NCI-H1694 (cell line): Measurements from ENCODE around the gene RHOBTB1.
A peak's percentile ranks its signal among the peaks of the same experiment; 100 is the strongest.

Source experiments
- DNase-seq: peaks from one replicate; lab custom pipeline; 2025; lab: John Stamatoyannopoulos, UW

Gene RHOBTB1

GRCh38 chr10:60964257-60965235, 20.6 kb upstream of the RHOBTB1 start:
- peak; percentile 69 for DNase-seq

- DNase-seq = no peak
Observed at GRCh38 chr10:60963441-60964256, 19.7 kb upstream of the RHOBTB1 start.

- DNase-seq = no peak
Observed at GRCh38 chr10:60962946-60963345, 19.0 kb upstream of the RHOBTB1 start.

GRCh38 chr10:60960913-60961312, 16.9 kb upstream of the RHOBTB1 start:
- no peak for DNase-seq

GRCh38 chr10:60960031-60960430, 16.0 kb upstream of the RHOBTB1 start:
- no peak for DNase-seq

- no peak for DNase-seq
Observed at GRCh38 chr10:60958892-60959601, 15.1 kb upstream of the RHOBTB1 start.

GRCh38 chr10:60957667-60958221, 13.8 kb upstream of the RHOBTB1 start:
- no peak for DNase-seq

- DNase-seq = no peak
Observed at GRCh38 chr10:60955957-60956425, 12.0 kb upstream of the RHOBTB1 start.

- no peak for DNase-seq
Observed at GRCh38 chr10:60955316-60955715, 11.3 kb upstream of the RHOBTB1 start.

GRCh38 chr10:60954035-60954434, 10.1 kb upstream of the RHOBTB1 start:
- no peak for DNase-seq

GRCh38 chr10:60953420-60953819, 9.4 kb upstream of the RHOBTB1 start:
- no peak for DNase-seq

GRCh38 chr10:60952846-60953220, 8.8 kb upstream of the RHOBTB1 start:
- DNase-seq = no peak

GRCh38 chr10:60952067-60952845, 8.3 kb upstream of the RHOBTB1 start:
- no peak for DNase-seq

GRCh38 chr10:60951272-60951724, 7.3 kb upstream of the RHOBTB1 start:
- no peak for DNase-seq

- DNase-seq = no peak
Observed at GRCh38 chr10:60950300-60950699, 6.3 kb upstream of the RHOBTB1 start.

- no peak for DNase-seq
Observed at GRCh38 chr10:60948851-60949250, 4.9 kb upstream of the RHOBTB1 start.

- no peak for DNase-seq
Observed at GRCh38 chr10:60944910-60945297, 919 bp upstream of the RHOBTB1 start.

GRCh38 chr10:60943316-60944057, 498 bp downstream of the RHOBTB1 start:
- DNase-seq = peak; percentile 27

GRCh38 chr10:60942788-60943315, 1.1 kb downstream of the RHOBTB1 start:
- DNase-seq = no peak
